Measurements from ENCODE around the gene WNT9A.

Gene WNT9A

GRCh38 chr1:227926216-227926791 lies 21.4 kb downstream of the WNT9A start:
- Mint-ChIP-seq H3K4me3 (no peak overlapping the region), H3K36me3 (no peaks in the 10 kb centered on the region), H3K27me3 (no peaks in the 10 kb centered on the region), H3K27ac (no peak overlapping the region), H3K9me3 (no peaks in the 10 kb centered on the region), H3K4me1 (peaks cover 2% of the 10 kb centered on the region)
- CTCF ChIA-PET = no interaction called here
- DNase-seq = no peak

GRCh38 chr1:227925582-227926198 lies 22.0 kb downstream of the WNT9A start:
- DNase-seq = no peak
- CTCF ChIA-PET = no interaction called here
- no peak overlapping the region for H3K4me3 Mint-ChIP-seq

GRCh38 chr1:227924833-227925574 lies 22.7 kb downstream of the WNT9A start:
- Mint-ChIP-seq H3K27me3 (no peaks in the 10 kb centered on the region), H3K36me3 (no peaks in the 10 kb centered on the region), H3K4me3 (no peak overlapping the region), H3K4me1 (no peaks in the 10 kb centered on the region), H3K27ac (no peak overlapping the region), H3K9me3 (no peaks in the 10 kb centered on the region)
- no peak for DNase-seq
- CTCF ChIA-PET = no interaction called here

More at GRCh38 chr1:227925582-227926198, 22.0 kb downstream of the WNT9A start:
- Mint-ChIP-seq H3K9me3 (no peaks in the 10 kb centered on the region), H3K36me3 (no peaks in the 10 kb centered on the region), H3K27me3 (no peaks in the 10 kb centered on the region), H3K27ac (no peak overlapping the region), H3K4me1 (no peaks in the 10 kb centered on the region)

GRCh38 chr1:227924168-227924832 lies 23.4 kb downstream of the WNT9A start:
- Mint-ChIP-seq H3K4me3 (no peak overlapping the region), H3K27me3 (no peaks in the 10 kb centered on the region), H3K4me1 (no peaks in the 10 kb centered on the region), H3K9me3 (no peaks in the 10 kb centered on the region), H3K27ac (no peak overlapping the region), H3K36me3 (no peaks in the 10 kb centered on the region)
- CTCF ChIA-PET = no interaction called here
- no peak for DNase-seq

GRCh38 chr1:227923353-227924167 lies 24.2 kb downstream of the WNT9A start:
- CTCF ChIA-PET = no interaction called here
- no peaks in the 10 kb centered on the region for H3K9me3 Mint-ChIP-seq
- H3K27ac Mint-ChIP-seq = no peak overlapping the region
- H3K4me1 Mint-ChIP-seq = no peaks in the 10 kb centered on the region
- H3K4me3 Mint-ChIP-seq = no peak overlapping the region
- no peaks in the 10 kb centered on the region for H3K36me3 Mint-ChIP-seq
- no peaks in the 10 kb centered on the region for H3K27me3 Mint-ChIP-seq
- no peak for DNase-seq

GRCh38 chr1:227922501-227923352 lies 25.0 kb downstream of the WNT9A start:
- no peaks in the 10 kb centered on the region for H3K9me3 Mint-ChIP-seq
- H3K36me3 Mint-ChIP-seq = no peaks in the 10 kb centered on the region
- H3K4me3 Mint-ChIP-seq = no peak overlapping the region
- no peaks in the 10 kb centered on the region for H3K4me1 Mint-ChIP-seq
- H3K27ac Mint-ChIP-seq = no peak overlapping the region
- no peaks in the 10 kb centered on the region for H3K27me3 Mint-ChIP-seq
- CTCF ChIA-PET = no interaction called here
- no peak for DNase-seq

- Mint-ChIP-seq H3K4me1 (no peaks in the 10 kb centered on the region), H3K36me3 (no peaks in the 10 kb centered on the region), H3K9me3 (peaks cover 2% of the 10 kb centered on the region), H3K27ac (no peak overlapping the region), H3K27me3 (no peaks in the 10 kb centered on the region), H3K4me3 (no peak overlapping the region)
- DNase-seq = no peak
- CTCF ChIA-PET = no interaction called here
Measured at GRCh38 chr1:227921461-227922185, 26.1 kb downstream of the WNT9A start.

GRCh38 chr1:227920896-227921295 lies 26.8 kb downstream of the WNT9A start:
- CTCF ChIA-PET = no interaction called here
- no peak overlapping the region for H3K27ac Mint-ChIP-seq
- peaks cover 2% of the 10 kb centered on the region for H3K9me3 Mint-ChIP-seq
- no peak overlapping the region for H3K4me3 Mint-ChIP-seq
- no peaks in the 10 kb centered on the region for H3K36me3 Mint-ChIP-seq
- no peaks in the 10 kb centered on the region for H3K27me3 Mint-ChIP-seq
- no peak for DNase-seq
- H3K4me1 Mint-ChIP-seq = no peaks in the 10 kb centered on the region

GRCh38 chr1:227920426-227920825 lies 27.3 kb downstream of the WNT9A start:
- no peak overlapping the region for H3K27ac Mint-ChIP-seq
- H3K4me3 Mint-ChIP-seq = no peak overlapping the region
- CTCF ChIA-PET = no interaction called here
- peaks cover 2% of the 10 kb centered on the region for H3K9me3 Mint-ChIP-seq
- H3K27me3 Mint-ChIP-seq = no peaks in the 10 kb centered on the region
- no peaks in the 10 kb centered on the region for H3K4me1 Mint-ChIP-seq
- H3K36me3 Mint-ChIP-seq = no peaks in the 10 kb centered on the region
- DNase-seq = no peak

- H3K4me1 Mint-ChIP-seq = no peaks in the 10 kb centered on the region
- DNase-seq = no peak
- no peaks in the 10 kb centered on the region for H3K27me3 Mint-ChIP-seq
- H3K36me3 Mint-ChIP-seq = no peaks in the 10 kb centered on the region
- CTCF ChIA-PET = no interaction called here
- H3K9me3 Mint-ChIP-seq = peaks cover 2% of the 10 kb centered on the region
- H3K27ac Mint-ChIP-seq = no peak overlapping the region
- no peak overlapping the region for H3K4me3 Mint-ChIP-seq
Measured at GRCh38 chr1:227919906-227920305, 27.8 kb downstream of the WNT9A start.

- no peak for DNase-seq
- H3K9me3 Mint-ChIP-seq = peaks cover 2% of the 10 kb centered on the region
- no peak overlapping the region for H3K4me3 Mint-ChIP-seq
- CTCF ChIA-PET = no interaction called here
- H3K36me3 Mint-ChIP-seq = no peaks in the 10 kb centered on the region
- H3K4me1 Mint-ChIP-seq = no peaks in the 10 kb centered on the region
- H3K27me3 Mint-ChIP-seq = peaks cover under 1% of the 10 kb centered on the region
- H3K27ac Mint-ChIP-seq = no peak overlapping the region
Measured at GRCh38 chr1:227918736-227919135, 29.0 kb downstream of the WNT9A start.

- H3K27ac Mint-ChIP-seq = no peak overlapping the region
- no peak for DNase-seq
- H3K27me3 Mint-ChIP-seq = peaks cover 5% of the 10 kb centered on the region
- no peaks in the 10 kb centered on the region for H3K4me1 Mint-ChIP-seq
- H3K4me3 Mint-ChIP-seq = no peak overlapping the region
- H3K9me3 Mint-ChIP-seq = peaks cover 2% of the 10 kb centered on the region
- CTCF ChIA-PET = no interaction called here
- H3K36me3 Mint-ChIP-seq = no peaks in the 10 kb centered on the region
Measured at GRCh38 chr1:227918083-227918700, 29.5 kb downstream of the WNT9A start.

All from activated naive CD4-positive, alpha-beta T cell treated with anti-CD3 and anti-CD28 coated beads, Interleukin-2, amount 10 ng/mL, durations not matched to agents 7 days and 5 days (primary cell).